Measurements from ENCODE around the gene PROC.

- TF ChIP-seq CTCF (IDR thresholded peaks at IDR 0.05) (no peak), POLR2A (IDR thresholded peaks at IDR 0.05) (no peak)
These were observed 23.7 kb upstream of the PROC start for GRCh38 chr2:127394492-127394891.
